Fibroblast of upper back skin (primary cell): ENCODE results near the gene MAN2B2.

Experiments used
- DNase-seq: peaks from one replicate; pipeline ENCODE4 v3.0.0-alpha.2; 2013

MAN2B2 gene

DNA sequence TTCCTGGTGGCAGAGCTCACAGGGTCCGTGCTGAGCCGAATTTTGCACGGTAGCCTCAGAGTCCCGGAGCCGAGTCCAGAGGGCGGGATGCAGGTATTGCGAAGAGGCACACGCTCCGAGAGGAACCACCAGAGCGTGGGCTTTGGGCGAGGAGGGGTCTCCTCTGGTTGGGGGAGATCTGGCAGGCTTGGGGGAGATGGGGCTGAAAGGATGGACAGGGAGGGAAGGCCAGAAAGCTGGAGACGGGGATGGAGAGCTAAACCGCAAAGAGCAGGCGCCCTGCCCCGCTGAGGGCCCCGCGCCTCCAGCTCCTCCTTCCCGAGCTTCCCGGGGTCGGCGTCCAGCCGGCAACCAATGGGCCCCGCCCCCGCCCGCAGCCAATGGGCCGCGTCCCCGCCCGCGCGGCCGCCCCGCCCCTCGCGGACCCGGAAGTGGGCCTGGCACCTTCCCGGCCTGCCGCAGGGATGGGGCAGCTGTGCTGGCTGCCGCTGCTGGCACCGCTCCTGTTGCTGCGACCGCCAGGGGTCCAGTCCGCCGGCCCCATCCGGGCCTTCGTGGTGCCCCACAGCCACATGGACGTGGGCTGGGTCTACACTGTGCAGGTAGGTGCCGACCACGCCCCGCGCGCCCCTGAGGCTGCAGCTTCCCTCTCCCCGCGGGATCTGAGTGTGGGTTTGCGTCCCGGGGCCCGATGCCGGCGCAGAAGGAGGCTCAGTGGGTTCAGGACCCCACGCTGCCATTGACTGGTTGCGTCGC, at the start of gene MAN2B2:
TSS of gene MAN2B2 (plus strand) at position 443 of the 756 bp plus-strand sequence. CDS start at position 465, 22 bp downstream.
- peak; percentile 74 for DNase-seq

DNA sequence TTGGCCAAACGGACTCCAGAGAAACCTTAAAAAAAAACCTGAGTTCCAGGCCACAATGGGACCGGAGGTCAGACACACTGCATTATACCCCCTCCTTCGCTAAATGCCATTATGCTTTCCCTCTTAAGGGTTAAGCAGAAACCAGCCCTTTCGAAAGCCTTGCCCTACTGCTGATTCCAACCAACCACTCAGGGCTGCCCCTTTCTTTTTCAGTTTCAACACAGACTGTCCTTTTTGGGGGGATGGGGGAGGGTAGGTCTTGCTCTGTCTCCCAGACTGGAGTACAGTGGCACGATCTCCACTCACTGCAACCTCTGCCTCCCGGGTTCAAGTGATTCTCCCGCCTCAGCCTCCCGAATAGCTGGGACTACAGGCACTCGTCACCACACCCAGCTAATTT, 49.5 kb upstream of the MAN2B2 start:
- DNase-seq, result no peak

- no peak for DNase-seq
Observed at GRCh38 chr4:6526156-6526555, 48.8 kb upstream of the MAN2B2 start.

DNA sequence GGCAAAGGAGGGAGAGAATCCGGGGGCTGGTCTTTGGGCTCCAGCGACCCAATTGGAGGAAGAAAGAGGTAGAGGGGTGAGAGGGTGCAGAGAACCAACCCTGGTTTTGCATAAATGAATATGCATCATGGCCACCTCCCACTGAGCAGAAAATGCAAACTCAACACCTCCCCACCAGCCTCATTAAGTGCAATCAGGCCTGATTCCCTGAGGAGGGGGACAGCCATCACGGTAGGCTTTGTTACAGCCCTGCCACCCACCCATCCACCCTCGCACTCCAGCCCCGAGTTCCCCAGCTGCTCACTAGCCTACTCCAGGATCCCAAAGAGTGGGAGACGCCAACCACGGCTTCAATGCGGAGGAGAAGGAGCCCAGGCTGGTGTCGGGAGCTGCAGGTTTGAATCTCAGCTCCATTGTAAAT, 48.3 kb upstream of the MAN2B2 start:
- DNase-seq, result no peak

DNA sequence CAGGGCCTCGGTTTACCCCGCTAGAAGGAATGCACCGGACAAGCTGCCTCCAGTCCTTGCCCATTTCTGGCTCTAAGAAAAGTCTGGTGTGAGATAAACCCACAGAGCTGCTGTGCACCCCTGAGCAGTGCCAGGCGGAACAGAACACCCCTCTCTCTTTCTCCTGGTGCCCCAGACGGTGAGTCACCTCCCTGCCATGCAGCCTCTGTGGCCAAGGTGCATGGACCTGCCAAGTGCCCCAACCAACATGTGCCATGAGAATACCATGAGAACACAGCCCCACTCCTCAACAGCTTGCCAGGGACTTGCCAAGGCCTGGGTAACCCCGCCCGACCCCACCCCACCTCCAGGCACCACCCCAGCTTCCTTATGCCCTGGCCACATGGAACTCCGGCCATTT, 47.7 kb upstream of the MAN2B2 start:
- no peak for DNase-seq

- DNase-seq, result no peak
Observed at GRCh38 chr4:6527683-6528595, 47.0 kb upstream of the MAN2B2 start.

DNA sequence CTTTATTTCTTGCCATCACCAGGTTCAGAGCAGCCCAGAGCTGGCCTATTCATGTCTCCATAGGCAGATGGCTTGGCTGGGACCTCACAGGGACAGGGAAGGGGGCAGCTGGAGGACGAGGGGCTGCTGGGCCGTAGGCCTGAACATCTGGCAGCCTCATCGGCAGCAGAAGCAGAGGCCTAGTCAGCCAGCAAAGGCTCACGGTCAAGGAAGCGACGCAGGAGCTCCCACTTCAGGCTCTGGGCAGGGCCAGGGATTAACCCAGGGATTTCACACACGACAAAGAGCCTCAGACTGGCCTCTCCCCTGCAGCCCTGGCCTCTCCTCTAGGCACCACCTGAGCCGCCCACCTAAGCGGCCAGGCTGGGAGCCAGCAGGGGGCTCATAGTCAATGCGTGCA, 46.0 kb upstream of the MAN2B2 start:
- no peak for DNase-seq

GRCh38 chr4:6530301-6530700, 44.7 kb upstream of the MAN2B2 start:
- DNase-seq, result no peak

- DNase-seq, result no peak
Observed at GRCh38 chr4:6530964-6531363, 44.0 kb upstream of the MAN2B2 start.

GRCh38 chr4:6532102-6532501, 42.9 kb upstream of the MAN2B2 start:
- no peak for DNase-seq

DNA sequence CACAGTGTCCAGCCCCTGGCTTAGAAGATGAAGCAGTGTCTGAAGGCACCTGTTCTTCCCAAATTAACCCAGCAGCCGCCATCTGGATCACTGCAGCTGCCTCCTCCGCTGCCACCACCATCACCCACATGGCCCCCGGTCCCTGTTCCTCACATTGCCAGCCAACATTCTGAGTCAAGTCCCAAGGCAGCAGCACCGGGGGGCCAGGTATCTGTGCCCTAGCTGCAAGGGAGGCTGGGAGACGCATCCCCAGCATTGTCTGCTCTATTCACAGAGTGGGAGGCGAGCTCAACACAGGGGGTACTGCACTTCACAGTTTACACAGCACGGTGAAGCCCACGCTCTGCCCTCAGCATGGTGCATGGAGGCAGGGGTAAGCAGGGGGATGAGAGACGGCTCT, 42.3 kb upstream of the MAN2B2 start:
- DNase-seq, result no peak

- no peak for DNase-seq
Observed at GRCh38 chr4:6534050-6534449, 40.9 kb upstream of the MAN2B2 start.

DNA sequence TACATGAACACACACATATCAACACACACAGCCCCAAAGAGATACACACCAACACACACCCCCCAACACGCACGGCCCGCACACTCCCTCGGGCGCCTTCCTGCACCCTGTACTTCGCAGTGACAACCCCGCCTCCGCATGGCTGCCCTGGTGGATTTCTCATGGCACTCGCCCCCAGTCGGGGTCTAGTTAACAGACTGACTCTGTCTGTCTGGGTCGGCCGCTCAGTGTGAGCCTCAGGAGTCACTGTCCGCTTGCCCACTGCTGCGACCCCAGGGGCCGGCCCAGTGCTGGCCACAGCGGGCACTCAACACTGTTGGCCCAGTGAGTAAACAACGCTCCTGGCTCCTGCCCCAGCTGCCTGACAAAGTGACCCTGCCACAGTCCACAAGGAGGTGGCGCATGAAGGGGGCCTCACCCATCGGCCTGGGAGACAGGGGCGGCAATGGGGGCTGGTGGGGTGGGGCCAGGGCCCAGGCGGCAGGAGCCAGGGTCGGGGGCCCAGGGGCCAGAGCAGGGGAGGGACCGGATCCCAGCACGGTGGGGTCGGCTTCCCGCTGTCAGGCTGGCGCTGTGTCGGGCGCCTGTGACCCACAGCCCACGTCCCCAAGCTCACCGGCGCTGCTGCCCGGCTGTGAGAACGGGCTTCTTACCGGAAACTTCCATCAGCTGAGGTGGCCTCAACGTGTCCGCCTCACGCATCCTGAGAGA, 40.2 kb upstream of the MAN2B2 start:
- DNase-seq, result no peak

DNA sequence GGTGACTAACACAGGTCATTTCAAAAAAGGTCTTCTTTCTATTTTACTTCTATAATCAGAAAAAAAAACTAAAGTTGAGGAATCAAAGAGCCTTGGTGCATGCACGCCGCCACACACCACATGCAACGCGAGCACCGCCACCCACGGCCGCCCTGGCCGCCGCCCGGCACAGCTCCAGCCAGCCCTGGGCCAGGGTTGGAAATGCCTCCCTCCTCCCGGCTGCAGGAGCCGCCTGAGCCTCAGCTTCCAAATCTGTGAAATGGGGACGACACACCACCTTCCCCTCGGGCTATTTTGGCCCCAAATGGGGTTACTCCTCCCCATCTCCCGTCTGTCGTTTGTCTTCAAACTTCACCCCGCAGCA, 39.7 kb upstream of the MAN2B2 start:
- no peak for DNase-seq

- no peak for DNase-seq
Observed at GRCh38 chr4:6535706-6536105, 39.3 kb upstream of the MAN2B2 start.

DNA sequence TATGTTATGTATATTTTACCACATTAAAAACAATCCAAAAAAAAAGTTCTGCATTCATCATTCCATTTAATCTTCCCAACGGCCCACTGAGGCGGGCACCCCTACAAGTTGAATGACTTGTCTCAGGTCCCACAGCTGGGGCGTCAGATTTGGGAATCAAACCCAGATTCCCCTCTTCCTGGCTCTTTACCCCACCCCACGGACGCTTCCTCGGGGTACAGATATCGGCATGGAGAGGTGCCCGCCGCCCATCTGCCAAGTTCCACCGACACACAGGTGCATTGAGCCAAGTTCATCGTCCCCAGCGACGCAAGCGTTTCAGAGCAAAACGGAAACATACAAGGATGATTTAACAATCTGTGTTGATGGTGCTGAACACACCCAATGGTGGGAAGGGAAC, 36.9 kb upstream of the MAN2B2 start:
- no peak for DNase-seq

- no peak for DNase-seq
Observed at GRCh38 chr4:6538575-6538974, 36.4 kb upstream of the MAN2B2 start.

DNA sequence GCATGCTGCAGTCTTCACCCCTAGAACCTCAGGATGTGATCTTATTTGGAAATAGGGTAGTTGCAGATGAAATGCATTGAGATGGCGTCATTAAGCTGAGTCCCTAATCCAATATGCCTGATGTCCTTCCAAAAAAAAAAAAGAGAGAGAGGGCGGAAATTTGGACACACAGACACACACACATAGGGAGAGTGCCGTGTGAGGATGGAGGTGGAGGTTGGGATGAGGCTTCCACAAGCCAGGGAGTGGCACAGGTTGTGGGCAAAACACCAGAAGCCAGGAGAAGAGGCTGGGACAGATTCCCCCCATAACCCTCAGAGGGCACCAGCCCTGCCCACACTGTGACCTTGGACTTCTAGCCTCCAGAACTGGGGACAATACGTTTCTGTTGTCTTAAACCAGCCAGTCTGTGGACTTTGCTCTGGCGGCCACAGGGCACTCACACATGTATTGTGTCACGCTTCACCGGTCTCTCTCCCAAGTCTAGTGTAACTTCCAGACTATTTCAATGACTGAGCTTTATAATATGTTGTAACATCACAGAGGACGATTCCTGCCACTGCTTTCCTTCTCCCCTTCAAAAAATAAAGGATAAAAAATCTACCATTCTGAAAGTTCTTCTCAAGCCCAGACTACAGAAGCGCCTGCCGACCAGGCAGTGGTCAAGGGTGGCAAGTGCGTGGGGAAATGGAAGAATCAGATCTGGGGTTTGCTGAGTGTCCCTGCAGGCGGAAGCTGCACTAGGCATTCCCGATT, 35.8 kb upstream of the MAN2B2 start:
- DNase-seq, result no peak

DNA sequence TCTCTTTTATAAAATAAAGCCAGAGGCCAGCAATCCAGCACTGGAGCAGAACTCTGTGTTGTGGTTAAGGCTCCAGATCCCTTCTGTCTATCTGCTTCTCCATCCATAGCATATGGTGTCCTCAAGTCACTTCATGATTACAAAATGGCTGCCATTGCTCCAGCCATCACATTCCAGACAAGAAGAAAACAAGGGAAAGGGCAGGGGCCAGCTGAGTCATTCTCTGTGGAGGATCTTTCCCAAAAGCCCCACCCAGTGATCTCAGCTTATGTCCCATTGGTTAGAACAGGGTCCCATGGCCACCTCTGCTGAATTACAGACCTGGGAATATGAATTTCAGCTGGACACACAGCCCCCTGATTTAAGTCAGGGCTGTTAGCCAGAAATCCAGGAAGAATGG, 34.1 kb upstream of the MAN2B2 start:
- DNase-seq, result no peak

GRCh38 chr4:6541789-6542188, 33.2 kb upstream of the MAN2B2 start:
- DNase-seq, result no peak

- DNase-seq, result no peak
Observed at GRCh38 chr4:6542951-6543350, 32.0 kb upstream of the MAN2B2 start.

DNA sequence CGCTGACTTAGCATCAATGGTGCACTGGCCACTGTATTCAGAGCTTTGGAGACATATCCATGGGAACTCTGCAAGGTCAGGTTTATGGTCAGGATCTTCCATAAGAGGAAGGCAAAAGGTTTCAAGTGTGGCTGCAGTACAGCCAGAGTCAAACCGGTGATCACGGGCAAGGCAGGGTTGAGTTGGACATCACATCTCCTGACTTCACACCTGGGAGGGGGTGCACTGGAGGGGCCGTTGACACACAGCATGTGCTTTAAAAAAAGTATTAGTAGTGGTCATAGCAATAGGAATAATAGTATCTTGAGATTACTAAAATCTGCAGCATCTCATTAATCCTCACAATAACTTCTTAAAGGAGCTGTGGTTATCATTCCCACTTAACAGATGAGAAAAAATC, 28.9 kb upstream of the MAN2B2 start:
- no peak for DNase-seq
